MM.1S (cell line): Measurements from ENCODE around the gene CACNA1C.

Experiments used
- DNase-seq: peaks from one replicate; pipeline ENCODE4 v3.0.0-alpha.2; 2015
- H2AFZ ChIP-seq: fragments of 300-600 bp; sonication (generic); 2 replicates; pipeline ENCODE4 v1.6.0; 2016; ENCODE audit warnings: antibody characterized with exemption, low read length
- H3F3A ChIP-seq: fragments of 300-600 bp; sonication (generic); 2 replicates; pipeline ENCODE4 v1.6.1; 2016; ENCODE audit warnings: mild to moderate bottlenecking, antibody characterized with exemption, low read length, moderate library complexity, mixed read lengths; ENCODE audit not compliant: insufficient read depth
- H3K27ac ChIP-seq: fragments of 300-600 bp; sonication (generic); 2 replicates; pipeline ENCODE4 v1.5.1; 2016; ENCODE audit warnings: mild to moderate bottlenecking, low read length
- H3K27me3 ChIP-seq: fragments of 300-600 bp; sonication (generic); replicated peaks from 2 replicates; pipeline ENCODE4 v1.6.0; 2016; ENCODE audit warnings: low read length; ENCODE audit not compliant: insufficient read depth
- H3K36me3 ChIP-seq: fragments of 300-600 bp; sonication (generic); replicated peaks from 2 replicates; pipeline ENCODE4 v1.6.1; 2016; ENCODE audit warnings: mild to moderate bottlenecking, low read length, mixed read lengths; ENCODE audit not compliant: insufficient read depth
- H3K4me1 ChIP-seq: fragments of 300-600 bp; sonication (generic); 2 replicates; pipeline ENCODE4 v1.6.1; 2016; ENCODE audit warnings: low read length, mixed read lengths
- H3K4me2 ChIP-seq: fragments of 300-600 bp; sonication (generic); 2 replicates; pipeline ENCODE4 v1.6.0; 2016; ENCODE audit warnings: low read depth, low read length
- H3K4me3 ChIP-seq: fragments of 300-600 bp; sonication (generic); 2 replicates; pipeline ENCODE4 v1.5.1; 2016; ENCODE audit warnings: low read length, mixed read lengths
- H3K79me2 ChIP-seq: fragments of 300-600 bp; sonication (generic); 2 replicates; pipeline ENCODE4 v1.6.1; 2016; ENCODE audit warnings: mixed run types, low read length, mixed read lengths
- H3K9ac ChIP-seq: fragments of 300-600 bp; sonication (generic); 2 replicates; pipeline ENCODE4 v1.6.1; 2016; ENCODE audit warnings: low read length, mixed read lengths
- H3K9me2 ChIP-seq: fragments of 300-600 bp; sonication (generic); replicated peaks from 2 replicates; pipeline ENCODE4 v1.6.1; 2016; ENCODE audit warnings: mild to moderate bottlenecking, low read length, mixed read lengths; ENCODE audit not compliant: insufficient read depth
- H3K9me3 ChIP-seq: fragments of 300-600 bp; sonication (generic); replicated peaks from 2 replicates; pipeline ENCODE4 v1.6.1; 2016; ENCODE audit warnings: mild to moderate bottlenecking, low read length, mixed read lengths; ENCODE audit not compliant: insufficient read depth
- H4K20me1 ChIP-seq: fragments of 300-600 bp; sonication (generic); 2 replicates; pipeline ENCODE4 v1.6.1; 2016; ENCODE audit warnings: mild to moderate bottlenecking, low read length, moderate library complexity, mixed read lengths; ENCODE audit not compliant: insufficient read depth
- CTCF ChIP-seq: fragments of 300-600 bp; sonication (generic); IDR thresholded peaks from 2 replicates; pipeline ENCODE4 v1.5.1; 2016; ENCODE audit warnings: antibody characterized with exemption, low read length, mixed read lengths
- EZH2 ChIP-seq: fragments of 300-600 bp; sonication (generic); optimal IDR thresholded peaks from 2 replicates; pipeline ENCODE3; 2017; ENCODE audit warnings: low read depth, mild to moderate bottlenecking, antibody characterized with exemption, low read length, mixed read lengths
- EZH2phosphoT487 ChIP-seq: fragments of 300-600 bp; sonication (generic); IDR thresholded peaks from 2 replicates; pipeline ENCODE4 v1.6.1; 2018; ENCODE audit warnings: antibody characterized with exemption, low read length

The CACNA1C gene

DNA sequence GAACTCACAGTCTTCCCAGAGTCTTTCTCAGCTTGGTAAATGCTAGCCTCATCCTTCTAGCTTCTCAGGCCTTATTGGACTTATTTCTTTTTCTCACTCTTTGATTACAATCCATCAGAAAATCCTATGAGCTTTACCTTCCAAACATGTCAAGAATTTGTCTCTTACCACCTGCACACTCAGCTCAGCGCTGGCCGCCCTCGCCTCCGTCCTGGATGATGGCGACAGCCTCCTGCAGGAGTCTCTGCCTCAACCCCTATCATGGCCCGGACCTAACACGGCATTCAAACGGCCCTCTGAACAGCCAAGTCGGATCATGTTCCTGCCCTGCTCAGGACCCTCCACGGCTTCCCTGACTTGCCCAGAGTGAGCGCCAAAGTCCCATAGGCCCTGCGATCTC is 408.9 kb downstream of the CACNA1C start:
- Histone ChIP-seq H3K27ac (no peak overlapping the region), H3K4me2 (no peak overlapping the region), H2AFZ (no peak overlapping the region), H4K20me1 (no peaks in the 10 kb centered on the region), H3F3A (no peaks in the 10 kb centered on the region), H3K79me2 (no peaks in the 10 kb centered on the region), H3K4me1 (no peaks in the 10 kb centered on the region), H3K9me2 (no peaks in the 10 kb centered on the region), H3K36me3 (no peaks in the 10 kb centered on the region), H3K9me3 (no peaks in the 10 kb centered on the region), H3K9ac (no peak overlapping the region), H3K27me3 (no peaks in the 10 kb centered on the region), H3K4me3 (no peak overlapping the region)
- TF ChIP-seq EZH2phosphoT487, result no peak
- TF ChIP-seq EZH2, result no peak
- no peak for TF ChIP-seq CTCF
- DNase-seq, result no peak

- no peaks in the 10 kb centered on the region for H3K9me3 ChIP-seq
- no peak overlapping the region for H2AFZ ChIP-seq
- no peaks in the 10 kb centered on the region for H3K79me2 ChIP-seq
- no peak overlapping the region for H3K4me2 ChIP-seq
- no peaks in the 10 kb centered on the region for H3K27me3 ChIP-seq
- H3F3A ChIP-seq, result no peaks in the 10 kb centered on the region
- H3K36me3 ChIP-seq, result no peaks in the 10 kb centered on the region
- DNase-seq, result no peak
- H3K9ac ChIP-seq, result no peak overlapping the region
- no peaks in the 10 kb centered on the region for H4K20me1 ChIP-seq
- H3K4me1 ChIP-seq, result no peaks in the 10 kb centered on the region
- TF ChIP-seq CTCF (no peak), EZH2phosphoT487 (no peak), EZH2 (no peak)
- no peak overlapping the region for H3K4me3 ChIP-seq
- no peaks in the 10 kb centered on the region for H3K9me2 ChIP-seq
- H3K27ac ChIP-seq, result no peak overlapping the region
Measured at GRCh38 chr12:2462087-2462486, 409.3 kb downstream of the CACNA1C start.

- H3K27ac ChIP-seq, result no peak overlapping the region
- H3K4me1 ChIP-seq, result no peaks in the 10 kb centered on the region
- no peak overlapping the region for H3K4me3 ChIP-seq
- H3F3A ChIP-seq, result no peaks in the 10 kb centered on the region
- no peaks in the 10 kb centered on the region for H3K36me3 ChIP-seq
- no peaks in the 10 kb centered on the region for H3K27me3 ChIP-seq
- no peaks in the 10 kb centered on the region for H3K9me3 ChIP-seq
- no peak for DNase-seq
- H3K79me2 ChIP-seq, result no peaks in the 10 kb centered on the region
- no peak overlapping the region for H3K9ac ChIP-seq
- H4K20me1 ChIP-seq, result no peaks in the 10 kb centered on the region
- no peak overlapping the region for H3K4me2 ChIP-seq
- TF ChIP-seq EZH2 (no peak), CTCF (no peak), EZH2phosphoT487 (no peak)
- no peak overlapping the region for H2AFZ ChIP-seq
- H3K9me2 ChIP-seq, result no peaks in the 10 kb centered on the region
Measured at GRCh38 chr12:2463719-2464118, 410.9 kb downstream of the CACNA1C start.
